T47D (cell line): ENCODE data around the gene FTCD.

Experiments
- DNase-seq, 2 experiments: peaks; one replicate each; pipeline versions ENCODE4 v3.0.0 to v3.0.0-alpha.2; 2011 to 2012; ENCODE audit warnings: low read depth in 1 of 2, low spot score in 1 of 2
- JUND ChIP-seq: IDR thresholded peaks from 2 replicates; pipeline ENCODE4 v1.6.1; 2012; ENCODE audit warnings: low read depth
- in situ Hi-C: cut with HindIII; loops from 2 replicates; pipeline ENCODE4 v1.10.0; 2016; ENCODE audit warnings: low sequenced_read_pairs, low pct_unique_long_range_greater_than_20kb

FTCD gene

GRCh38 chr21:46121286-46122221 is 33.8 kb downstream of the FTCD start:
- in situ Hi-C loops: no loop called here
- TF ChIP-seq JUND: no peak
- no peak for DNase-seq

- in situ Hi-C loops: no loop called here
- no peak for DNase-seq
- TF ChIP-seq JUND: no peak
These were observed 34.8 kb downstream of the FTCD start for GRCh38 chr21:46120301-46121285.

GRCh38 chr21:46119637-46120271 is 35.6 kb downstream of the FTCD start:
- TF ChIP-seq JUND: no peak
- no peak for DNase-seq
- in situ Hi-C loops: no loop called here

- TF ChIP-seq JUND: no peak
- in situ Hi-C loops: no loop called here
- no peak for DNase-seq
These were observed 36.2 kb downstream of the FTCD start for GRCh38 chr21:46119144-46119636.

GRCh38 chr21:46118316-46119143 is 36.8 kb downstream of the FTCD start:
- in situ Hi-C loops: no loop called here
- DNase-seq: no peak

GRCh38 chr21:46117586-46118315 is 37.6 kb downstream of the FTCD start:
- in situ Hi-C loops: no loop called here
- no peak for TF ChIP-seq JUND
- no peak for DNase-seq

More at GRCh38 chr21:46118316-46119143, 36.8 kb downstream of the FTCD start:
- no peak for TF ChIP-seq JUND

GRCh38 chr21:46116776-46117585 is 38.4 kb downstream of the FTCD start:
- in situ Hi-C loops: no loop called here
- peak in 1 of 2 experiments; percentile 40 for DNase-seq
- no peak for TF ChIP-seq JUND

- in situ Hi-C loops: no loop called here
- TF ChIP-seq JUND: no peak
- no peak for DNase-seq
These were observed 39.1 kb downstream of the FTCD start for GRCh38 chr21:46116189-46116775.

GRCh38 chr21:46115441-46116188 is 39.8 kb downstream of the FTCD start:
- TF ChIP-seq JUND: no peak
- in situ Hi-C loops: no loop called here

More at GRCh38 chr21:46115441-46116188, 39.8 kb downstream of the FTCD start:
- DNase-seq: no peak
